HG03575 (cell line): ENCODE results near the gene ULBP2.
"Not testable (repeated sequence)": the region's sequence is repeated elsewhere in the genome, so short reads cannot be mapped to it uniquely, and the experiment has no call there.

Experiments
- ATAC-seq: cut with Tn5 transposase; IDR thresholded peaks from one replicate; pipeline ENCODE4 v1.9.1; 2021; ENCODE audit not compliant: unreplicated experiment, insufficient number of reproducible peaks, low FRiP score; ENCODE audit errors: extremely low read depth

The ULBP2 gene

DNA sequence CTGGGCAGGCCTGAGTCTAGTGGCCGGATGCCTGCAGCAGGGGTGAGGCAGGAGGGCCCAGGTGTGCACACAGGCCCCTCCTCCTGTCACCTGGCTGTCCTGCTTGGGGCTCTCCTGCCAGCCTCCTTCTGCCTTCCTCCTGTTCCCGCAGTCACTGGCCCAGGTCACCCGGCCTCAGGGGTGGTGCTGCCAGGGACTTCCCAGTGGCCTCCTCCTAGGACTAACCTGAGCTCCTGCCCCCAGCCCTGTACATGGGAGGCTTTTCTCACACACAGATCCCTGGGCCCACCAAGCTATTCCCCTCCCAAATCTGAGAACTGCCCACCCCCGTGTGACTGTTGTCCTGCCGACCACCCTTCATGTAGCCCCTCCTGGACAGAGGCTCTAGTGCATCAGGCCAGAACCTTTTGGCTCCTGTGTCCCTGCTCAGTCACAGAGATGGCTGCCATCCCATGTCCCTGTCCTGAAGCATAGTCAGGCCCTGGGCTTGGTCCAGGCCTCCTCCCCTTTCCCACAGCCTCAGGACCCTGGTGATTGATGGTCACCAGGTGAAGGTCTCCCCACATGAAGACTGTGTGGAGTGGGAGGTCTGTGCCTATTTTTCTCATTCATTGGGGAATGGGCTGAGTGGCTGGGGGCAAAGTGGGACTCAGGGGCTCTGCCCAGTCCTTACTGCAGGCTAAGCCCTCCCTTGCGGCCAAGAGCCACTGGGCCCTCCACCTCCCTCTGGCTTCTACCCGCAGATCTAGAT lies 20.8 kb downstream of the ULBP2 start:
- no peak for ATAC-seq

DNA sequence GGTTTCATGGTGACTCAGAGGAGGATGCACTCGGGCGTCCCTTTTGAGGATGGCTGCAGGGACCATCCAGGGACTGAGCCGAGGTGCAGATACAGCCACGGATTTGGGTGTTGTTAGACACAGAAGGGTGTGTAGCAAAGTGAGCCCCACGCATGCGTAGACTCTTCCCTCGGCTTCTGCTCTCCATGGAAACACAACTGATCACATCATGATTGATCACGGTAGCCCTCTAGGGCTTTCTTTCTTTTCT lies 21.3 kb downstream of the ULBP2 start:
- ATAC-seq = no peak

DNA sequence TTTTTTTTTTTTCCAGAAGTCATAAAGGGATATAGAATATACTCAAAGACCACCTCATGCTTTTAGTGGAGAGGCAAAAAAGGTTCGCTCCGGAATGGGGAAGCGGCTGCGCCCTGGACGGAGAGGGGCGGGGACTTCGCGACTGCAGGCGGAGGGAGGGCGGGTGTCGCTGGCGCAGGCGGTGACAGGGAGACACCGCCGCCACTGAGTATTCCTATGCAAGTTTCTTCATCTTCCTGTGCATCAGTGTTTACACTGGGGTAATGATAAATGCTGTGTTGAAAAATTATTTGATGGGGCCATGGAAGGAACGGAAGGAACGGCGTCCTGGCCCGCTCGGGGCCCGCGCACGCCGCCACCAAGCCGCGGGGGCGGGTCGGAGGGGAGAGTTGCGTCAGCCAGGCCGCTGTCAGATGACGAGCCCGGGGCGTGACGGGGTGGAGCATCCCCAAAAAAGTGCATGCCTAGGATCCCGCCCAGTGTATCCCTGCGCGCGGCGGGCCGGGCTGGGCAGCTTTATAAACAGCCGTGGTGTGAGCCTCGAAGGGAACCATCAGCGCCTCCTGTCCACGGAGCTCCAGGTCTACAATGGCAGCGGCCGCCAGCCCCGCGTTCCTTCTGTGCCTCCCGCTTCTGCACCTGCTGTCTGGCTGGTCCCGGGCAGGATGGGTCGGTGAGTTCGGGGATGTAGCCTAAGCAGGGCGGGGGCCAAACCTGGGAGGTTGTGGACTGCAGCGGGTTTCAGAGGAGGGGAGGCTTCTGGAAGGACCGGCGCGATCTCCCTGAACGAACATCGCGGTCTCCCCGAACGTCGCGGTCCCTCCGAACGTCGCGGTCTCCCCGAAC lies 21.9 kb downstream of the ULBP2 start, which contains the start of gene ULBP1:
Gene ULBP1, plus strand, starts transcription at position 482 of the 846 bp plus-strand sequence. Its CDS starts 107 bp downstream, at position 589.
- ATAC-seq = no peak

DNA sequence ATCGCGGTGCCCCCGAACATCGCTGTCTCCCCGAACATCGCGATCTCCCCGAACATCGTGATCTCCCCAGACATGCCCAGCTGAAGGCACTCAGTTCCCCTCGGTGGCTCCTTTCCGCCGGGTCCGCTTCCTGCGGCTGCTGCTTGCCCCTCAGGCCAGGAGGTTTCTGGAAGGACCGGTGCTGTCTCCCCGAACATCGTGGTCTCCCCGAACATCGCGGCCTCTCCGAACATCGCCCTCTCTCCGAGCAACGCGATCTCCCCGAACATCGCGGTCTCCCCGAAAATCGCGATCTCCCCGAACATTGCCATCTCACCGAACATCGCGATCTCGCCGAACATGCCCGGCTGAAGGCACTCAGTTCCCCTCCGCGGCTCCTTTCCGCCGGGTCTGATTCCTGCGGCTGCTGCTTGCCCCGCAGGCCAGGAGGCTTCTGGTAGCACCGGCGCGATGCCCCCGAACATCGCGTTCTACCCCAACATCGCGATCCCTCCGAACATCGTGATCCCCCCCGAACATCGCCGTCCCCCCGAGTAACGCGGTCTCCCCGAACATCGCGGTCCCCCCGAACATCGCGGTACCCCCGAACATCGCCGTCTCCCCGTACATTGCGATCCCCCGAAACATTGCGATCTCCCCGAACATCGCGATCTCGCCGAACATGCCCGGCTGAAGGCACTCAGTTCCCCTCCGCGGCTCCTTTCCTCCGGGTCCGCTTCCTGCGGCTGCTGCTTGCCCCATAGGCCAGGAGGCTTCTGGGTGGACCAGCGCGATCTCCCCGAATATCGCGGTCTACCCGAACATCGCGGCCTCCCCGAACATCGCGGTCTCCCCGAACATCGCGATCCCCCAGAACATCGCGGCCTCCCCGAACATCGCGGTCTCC lies 22.7 kb downstream of the ULBP2 start:
- ATAC-seq = no peak

DNA sequence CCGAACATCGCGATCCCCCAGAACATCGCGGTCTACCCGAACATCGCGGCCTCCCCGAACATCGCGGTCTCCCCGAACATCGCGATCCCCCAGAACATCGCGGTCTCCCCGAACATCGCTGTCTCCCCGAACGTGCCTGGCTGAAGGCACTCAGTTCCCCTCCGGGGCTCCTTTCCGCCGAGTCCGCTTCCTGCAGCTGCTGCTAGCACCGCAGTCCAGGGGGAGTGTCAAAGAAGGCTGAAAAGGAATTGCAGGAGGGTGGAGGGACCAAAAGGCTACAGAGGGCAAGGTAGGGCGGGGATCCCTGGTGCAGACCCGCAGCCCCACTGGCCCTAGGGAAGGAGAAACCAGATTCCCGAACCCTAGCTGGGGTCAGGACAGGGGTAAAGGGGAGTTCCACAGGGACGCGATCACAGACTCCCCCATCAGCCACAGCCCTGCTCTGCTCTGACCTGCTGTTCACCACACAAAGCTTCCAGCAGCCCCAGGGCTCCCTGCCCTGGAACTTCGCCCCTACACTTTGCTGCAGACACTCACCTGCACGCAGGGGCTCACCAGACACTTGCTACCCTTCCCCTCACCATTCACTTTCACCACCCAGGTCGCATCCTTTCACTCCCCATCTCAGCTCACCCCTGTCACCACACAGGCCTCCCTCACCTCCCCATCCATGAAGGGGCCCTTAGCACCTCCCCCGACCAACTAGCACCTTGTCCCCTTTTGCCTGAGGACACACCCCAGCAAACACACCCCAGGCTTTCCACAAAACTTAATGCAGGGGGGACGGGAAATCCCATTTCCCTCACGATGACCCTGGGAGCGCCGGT lies 23.6 kb downstream of the ULBP2 start:
- ATAC-seq = no peak

DNA sequence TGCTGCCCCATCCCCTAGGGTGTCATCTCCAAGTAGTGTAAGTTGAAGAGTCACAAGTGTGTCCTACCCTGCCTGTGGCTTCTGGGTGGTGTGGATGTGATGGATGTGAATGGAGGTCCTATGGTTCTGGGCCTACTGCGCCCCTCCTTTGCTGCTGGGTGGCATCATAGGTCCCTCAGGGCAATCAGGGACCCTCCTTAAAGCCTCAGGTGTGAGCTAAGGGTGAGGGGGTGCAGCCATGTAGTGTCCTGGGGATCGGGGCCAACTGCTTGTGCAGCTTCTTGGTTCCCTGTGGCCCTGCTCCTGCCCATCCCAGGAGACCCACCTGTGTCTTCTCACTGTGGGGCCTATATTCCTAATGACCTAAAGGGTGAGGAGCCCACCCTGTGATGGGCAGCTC lies 24.5 kb downstream of the ULBP2 start:
- not testable (repeated sequence) for ATAC-seq

DNA sequence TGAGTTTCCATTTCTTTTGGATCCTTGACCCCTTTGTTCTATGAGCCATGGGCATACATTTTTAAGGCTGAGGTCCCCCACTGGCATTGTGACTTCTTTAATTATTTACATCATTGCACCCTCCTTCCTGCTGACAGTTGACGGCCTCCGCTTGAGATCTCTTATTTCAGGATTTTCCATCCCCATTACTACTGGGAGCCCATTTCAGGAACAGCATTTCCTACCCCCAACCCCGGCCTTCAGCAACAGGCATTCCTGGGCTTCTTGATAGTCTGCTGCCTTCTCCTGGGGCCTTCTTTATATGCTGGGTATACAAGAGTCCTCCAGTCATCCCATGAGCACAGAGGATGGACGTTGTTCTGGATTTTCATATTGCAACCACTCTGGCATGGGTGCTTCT lies 25.8 kb downstream of the ULBP2 start:
- no peak for ATAC-seq

DNA sequence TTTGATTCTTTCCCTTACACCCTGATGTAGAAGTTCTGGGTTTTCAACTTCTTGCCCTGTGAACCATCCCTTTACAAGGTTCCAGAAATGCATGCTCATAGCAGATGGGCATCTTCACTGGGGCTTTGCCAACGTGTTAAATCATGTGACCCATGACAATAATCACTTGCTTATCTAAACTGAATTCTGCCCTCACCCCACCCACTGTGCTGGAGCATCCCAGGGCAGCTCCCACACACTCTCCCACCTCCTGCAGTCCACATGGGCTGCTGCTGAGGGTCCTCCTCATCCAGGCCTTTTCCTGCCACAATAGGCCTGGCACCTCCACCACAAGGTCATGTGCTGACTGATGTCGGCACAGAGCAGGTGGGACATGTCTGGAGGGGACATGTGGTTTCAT lies 26.2 kb downstream of the ULBP2 start:
- ATAC-seq = not testable (repeated sequence)

DNA sequence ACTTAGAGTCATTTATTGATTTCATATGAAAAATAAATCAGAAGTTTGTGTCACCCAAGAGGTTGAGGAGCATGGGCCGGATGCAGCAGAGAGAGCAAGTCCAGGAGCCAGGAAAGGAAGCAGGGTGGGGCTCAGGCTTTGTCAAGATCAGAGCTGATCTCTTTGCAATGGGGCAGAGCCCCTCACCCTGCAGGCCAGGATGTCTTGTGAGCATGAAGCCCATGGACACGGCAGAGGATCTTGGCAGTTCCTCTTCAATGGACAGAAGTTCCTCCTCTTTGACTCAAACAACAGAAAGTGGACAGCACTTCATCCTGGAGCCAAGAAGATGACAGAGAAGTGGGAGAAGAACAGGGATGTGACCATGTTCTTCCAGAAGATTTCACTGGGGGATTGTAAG lies 27.1 kb downstream of the ULBP2 start:
- ATAC-seq = not testable (repeated sequence)

DNA sequence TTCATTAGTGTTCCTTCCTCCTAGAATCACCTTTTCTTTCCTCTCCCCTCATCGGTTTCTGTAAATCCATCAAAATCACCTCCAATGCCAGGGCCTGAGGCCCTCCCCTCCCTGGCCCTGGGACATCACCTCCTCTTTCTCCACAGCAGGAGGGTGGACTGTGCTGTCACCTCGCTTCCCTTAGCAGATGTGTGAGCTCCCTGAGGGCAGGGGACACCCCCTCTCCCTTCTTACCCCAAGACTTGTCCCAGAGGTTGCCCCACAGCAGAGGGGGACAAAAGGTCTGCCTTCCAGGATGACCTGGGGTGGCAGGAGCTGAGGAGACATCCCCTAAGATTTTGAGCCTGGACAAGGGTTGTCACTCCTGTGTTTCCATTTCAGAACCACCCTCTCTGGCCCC lies 27.8 kb downstream of the ULBP2 start:
- no peak for ATAC-seq

DNA sequence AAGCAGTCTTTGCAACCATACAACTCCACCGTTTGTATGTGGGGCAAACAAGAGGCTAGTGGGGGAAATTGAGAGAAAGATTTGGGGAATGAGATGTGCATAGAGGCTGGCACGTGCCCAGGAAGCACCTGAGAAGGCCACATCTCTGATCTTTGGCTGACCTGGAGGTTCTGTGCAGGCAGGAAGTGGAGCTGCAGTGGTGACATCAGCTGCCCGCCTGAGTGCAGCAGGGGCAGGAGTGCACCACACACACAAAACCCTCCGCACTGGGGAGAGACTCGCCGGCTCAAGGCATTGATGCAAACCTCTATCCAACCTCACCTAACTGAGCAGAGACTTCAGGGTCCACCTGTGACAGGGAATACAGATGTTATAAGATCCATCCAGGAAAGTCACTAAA lies 32.6 kb downstream of the ULBP2 start:
- ATAC-seq = not testable (repeated sequence)

DNA sequence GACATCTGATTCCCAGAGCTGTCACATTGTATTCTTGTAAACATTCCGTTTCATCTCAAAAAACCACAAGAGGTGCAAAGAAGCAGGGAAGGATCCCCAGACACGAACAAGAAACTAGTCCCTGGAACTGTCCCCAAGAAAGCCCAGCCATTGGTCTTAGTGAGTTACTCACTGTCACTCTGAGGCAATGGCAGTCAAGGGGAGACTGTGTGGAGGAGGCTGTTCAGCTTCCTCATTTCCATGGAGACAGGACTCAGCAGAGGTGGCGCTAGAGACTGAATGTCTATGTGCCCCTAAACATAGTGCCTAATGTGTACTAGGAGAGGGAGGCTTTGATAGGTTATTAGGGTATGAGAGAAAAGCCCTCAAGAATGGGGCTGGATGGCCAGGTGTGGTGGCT lies 33.0 kb downstream of the ULBP2 start:
- ATAC-seq = no peak

DNA sequence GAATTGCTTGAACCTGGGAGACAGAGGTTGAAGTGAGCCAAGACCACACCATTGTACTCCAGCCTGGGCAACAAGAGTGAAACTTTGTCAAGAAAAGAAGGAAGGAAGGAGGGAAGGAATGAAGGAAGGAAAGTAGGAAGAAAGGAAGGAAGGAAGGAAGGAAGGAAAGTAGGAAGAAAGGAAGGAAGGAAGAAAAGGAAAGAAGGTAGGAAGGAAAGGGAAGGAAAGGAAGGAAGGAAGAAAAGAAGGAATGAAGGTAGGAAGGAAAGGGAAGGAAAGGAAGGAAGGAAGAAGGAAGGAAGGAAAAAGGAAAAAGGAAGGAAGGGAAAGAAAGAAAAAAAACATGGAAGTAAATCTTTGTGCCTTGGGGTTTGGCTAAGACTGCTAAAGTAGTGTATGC lies 33.6 kb downstream of the ULBP2 start:
- ATAC-seq = no peak

DNA sequence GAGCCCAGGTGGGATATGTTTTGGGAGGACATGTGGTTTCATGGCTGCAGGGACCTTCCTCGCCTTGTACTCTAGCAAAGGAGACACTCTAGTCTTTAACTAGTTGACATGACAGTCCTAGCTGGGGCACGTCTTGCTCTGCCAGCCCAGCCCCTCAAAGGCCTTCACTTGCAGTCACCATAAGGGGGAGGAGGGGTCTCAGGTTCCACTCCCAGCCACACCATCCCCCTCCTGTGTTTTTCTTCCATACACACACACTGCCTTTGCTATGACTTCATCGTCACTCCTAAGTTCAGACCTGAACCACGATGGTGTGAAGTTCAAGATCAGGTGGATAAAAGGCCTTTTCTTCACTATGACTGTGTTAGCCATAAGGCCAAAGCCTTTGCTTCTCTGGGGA lies 35.4 kb downstream of the ULBP2 start:
- no peak for ATAC-seq

DNA sequence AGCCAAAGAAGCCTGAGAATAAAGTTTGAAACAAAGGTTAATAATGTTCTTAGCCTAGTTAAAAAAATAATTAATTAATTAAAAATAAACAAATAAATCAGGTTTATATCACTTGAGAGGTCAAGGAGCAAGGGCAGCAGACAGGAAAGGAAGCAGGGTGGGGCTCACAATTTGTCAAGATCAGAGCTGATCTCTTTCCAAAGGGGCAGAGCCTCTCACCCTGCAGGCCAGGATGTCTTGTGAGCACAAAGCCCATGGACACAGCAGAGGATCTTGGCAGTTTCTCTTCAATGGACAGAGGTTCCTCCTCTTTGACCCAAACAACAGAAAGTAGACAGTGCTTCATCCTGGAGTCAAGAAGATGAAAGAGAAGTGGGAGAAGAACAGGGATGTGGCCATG lies 36.8 kb downstream of the ULBP2 start:
- ATAC-seq = no peak

DNA sequence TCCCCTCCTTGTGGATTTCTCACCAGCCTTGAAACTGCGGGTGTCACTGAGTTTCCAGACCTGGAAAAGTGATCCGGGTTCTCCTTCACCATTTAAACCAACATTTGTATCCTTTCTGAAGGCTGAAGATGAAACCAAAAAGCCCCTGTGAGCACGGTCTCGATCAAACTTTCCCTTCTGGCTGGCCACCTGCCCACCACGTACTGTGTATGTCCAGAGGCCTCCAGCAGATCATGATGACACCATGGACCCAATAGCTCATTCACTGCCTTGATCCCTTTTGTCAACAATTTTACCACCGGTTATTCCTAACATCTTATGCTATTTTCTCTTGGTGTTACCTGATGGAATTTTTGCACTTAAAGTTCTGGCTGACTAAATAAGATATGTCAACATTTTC lies 37.5 kb downstream of the ULBP2 start:
- ATAC-seq = no peak

DNA sequence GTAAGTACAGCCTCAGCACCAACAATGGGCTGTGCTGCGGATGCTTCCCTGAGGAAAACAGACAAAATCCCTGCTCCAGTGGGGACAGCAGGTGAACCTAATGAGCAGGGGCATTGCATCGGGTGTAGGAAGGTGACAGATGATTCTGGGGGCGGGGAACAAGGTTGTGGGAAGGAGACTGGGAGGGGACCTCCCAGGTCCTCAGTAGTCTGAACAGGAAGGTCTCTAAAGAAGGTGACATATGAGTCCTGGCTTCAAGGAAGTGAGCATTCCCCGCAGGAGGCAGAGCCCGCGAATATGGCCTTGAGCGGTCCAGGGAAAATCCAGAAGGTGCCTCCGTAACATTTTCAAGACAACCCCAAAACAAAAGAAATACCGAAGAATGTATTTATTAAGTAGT lies 41.3 kb downstream of the ULBP2 start:
- no peak for ATAC-seq

DNA sequence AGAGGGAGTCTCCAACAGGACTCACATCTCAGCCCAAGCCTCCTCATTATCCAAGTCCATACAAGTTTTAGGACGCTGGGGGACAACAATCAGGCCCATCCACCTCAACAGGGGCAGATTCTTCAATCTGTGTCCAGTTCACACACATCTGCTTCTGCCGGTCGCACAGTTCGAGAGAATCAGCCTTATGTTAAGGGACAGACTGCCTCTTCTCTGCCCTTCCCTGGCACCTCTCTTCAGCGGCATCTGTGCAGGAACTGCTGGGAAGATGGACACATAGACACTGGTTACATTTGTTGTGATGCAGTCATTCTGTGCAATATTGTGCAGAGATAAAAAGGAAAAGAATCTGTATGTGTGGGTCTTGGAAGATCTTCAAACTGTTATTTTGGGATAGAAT lies 43.0 kb downstream of the ULBP2 start:
- no peak for ATAC-seq

DNA sequence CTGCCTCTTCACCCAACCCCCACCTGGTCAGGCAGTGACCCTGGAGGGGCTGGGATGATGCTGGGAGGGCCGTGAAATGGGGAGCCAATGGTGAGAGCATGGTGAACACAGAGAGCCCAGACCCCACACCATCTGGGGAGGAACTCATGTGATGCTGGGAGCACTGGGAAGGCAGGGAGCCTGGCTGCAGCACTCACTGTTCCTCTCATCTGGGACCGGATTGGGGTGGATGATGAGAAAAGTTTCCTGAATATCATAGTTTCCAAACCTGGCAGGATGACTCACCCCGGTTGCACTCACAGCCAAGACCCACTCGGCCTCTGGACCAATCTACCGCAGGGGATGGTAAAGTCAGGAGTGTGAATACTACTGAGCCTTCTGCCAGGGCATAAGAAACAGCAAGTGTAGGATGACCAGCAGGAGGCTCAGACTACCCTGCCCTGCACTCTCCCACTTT lies 43.7 kb downstream of the ULBP2 start:
- no peak for ATAC-seq
